Erythroblast (primary cell): ENCODE data around the gene FBXO28.

ENCODE experiments used
- GATA1 ChIP-seq: IDR thresholded peaks from 2 replicates; pipeline ENCODE4 v1.6.1; 2011; ENCODE audit warnings: low read depth, mild to moderate bottlenecking, control low read depth, low read length, moderate library complexity
- POLR2A ChIP-seq: IDR thresholded peaks from 2 replicates; pipeline ENCODE4 v1.6.1; 2011; ENCODE audit warnings: mild to moderate bottlenecking, low read length

GRCh38 chr1:224067207-224067606 is 46.7 kb upstream of the FBXO28 start:
- no peak for TF ChIP-seq GATA1
- no peak for TF ChIP-seq POLR2A
